GM12864 (cell line): ENCODE data around the gene GZMM.

ENCODE experiments used
- DNase-seq: peaks from one replicate; pipeline ENCODE4 v3.0.0-alpha.2; 2011; ENCODE audit warnings: low read depth
- H3K4me3 ChIP-seq: 2 replicates; pipeline ENCODE4 v1.5.1; 2011; ENCODE audit warnings: mild to moderate bottlenecking, low read depth, low read length, control low read depth
- TF ChIP-seq, protein P1 (sequence below): IDR thresholded peaks from 2 replicates; pipeline ENCODE4 v1.5.1; 2011; ENCODE audit warnings: low read depth, mild to moderate bottlenecking, moderate library complexity, low read length, control low read depth, inconsistent platforms; ENCODE audit errors: missing control alignments

Gene GZMM

DNA sequence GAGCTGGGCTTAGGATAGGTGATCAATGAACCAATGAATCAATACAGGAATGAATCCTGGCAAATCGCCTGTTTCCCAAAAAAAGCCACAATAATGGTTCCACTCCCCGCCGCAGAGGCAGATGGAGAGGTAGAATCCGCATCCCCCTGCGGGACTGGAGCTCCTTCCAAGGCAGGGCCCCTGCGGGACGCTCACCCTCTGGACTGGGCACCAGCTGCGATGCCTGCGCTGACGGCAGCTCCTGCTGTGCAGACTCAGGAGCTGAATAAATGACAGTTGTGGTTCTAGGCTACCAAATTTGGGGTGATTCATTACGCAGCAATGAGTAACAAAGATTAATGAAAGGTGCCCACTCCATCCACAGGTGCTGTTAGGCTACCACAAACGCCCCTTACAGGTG is 21.1 kb upstream of the GZMM start:
- DNase-seq, result no peak
- H3K4me3 ChIP-seq, result no peak overlapping the region
- TF ChIP-seq, protein P1, sequence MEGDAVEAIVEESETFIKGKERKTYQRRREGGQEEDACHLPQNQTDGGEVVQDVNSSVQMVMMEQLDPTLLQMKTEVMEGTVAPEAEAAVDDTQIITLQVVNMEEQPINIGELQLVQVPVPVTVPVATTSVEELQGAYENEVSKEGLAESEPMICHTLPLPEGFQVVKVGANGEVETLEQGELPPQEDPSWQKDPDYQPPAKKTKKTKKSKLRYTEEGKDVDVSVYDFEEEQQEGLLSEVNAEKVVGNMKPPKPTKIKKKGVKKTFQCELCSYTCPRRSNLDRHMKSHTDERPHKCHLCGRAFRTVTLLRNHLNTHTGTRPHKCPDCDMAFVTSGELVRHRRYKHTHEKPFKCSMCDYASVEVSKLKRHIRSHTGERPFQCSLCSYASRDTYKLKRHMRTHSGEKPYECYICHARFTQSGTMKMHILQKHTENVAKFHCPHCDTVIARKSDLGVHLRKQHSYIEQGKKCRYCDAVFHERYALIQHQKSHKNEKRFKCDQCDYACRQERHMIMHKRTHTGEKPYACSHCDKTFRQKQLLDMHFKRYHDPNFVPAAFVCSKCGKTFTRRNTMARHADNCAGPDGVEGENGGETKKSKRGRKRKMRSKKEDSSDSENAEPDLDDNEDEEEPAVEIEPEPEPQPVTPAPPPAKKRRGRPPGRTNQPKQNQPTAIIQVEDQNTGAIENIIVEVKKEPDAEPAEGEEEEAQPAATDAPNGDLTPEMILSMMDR, result no peak

GRCh38 chr19:524062-524674 is 19.7 kb upstream of the GZMM start:
- no peak for DNase-seq
- no peak overlapping the region for H3K4me3 ChIP-seq

DNA sequence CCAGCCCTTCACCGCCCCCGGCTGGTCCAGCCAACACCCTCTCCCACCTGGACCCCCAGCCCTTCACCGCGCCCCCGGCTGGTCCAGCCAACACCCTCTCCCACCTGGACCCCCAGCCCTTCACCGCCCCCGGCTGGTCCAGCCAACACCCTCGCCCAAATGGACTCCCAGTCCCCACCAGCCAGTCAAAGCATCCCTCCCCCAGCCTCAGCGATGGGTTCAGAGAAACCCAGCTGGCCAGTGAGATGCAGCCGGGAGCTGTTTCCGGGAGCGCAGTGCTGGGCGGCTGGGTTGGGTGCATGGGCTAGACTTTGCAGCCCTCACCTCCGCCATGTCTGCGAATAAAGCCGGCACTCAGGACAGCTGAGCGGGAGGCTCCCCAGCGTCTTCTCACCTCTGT is 18.8 kb upstream of the GZMM start:
- no peak for DNase-seq
- TF ChIP-seq, protein P1, result no peak
- H3K4me3 ChIP-seq, result no peak overlapping the region

More at GRCh38 chr19:524062-524674, 19.7 kb upstream of the GZMM start:
- TF ChIP-seq, protein P1, result no peak

- no peak for DNase-seq
- no peak overlapping the region for H3K4me3 ChIP-seq
- TF ChIP-seq, protein P1, result no peak
These were observed 17.9 kb upstream of the GZMM start for GRCh38 chr19:525857-526419.

GRCh38 chr19:530134-531008 is 13.5 kb upstream of the GZMM start:
- TF ChIP-seq, protein P1, result no peak
- no peak for DNase-seq
- H3K4me3 ChIP-seq, result peak overlapping the region; percentile 79

GRCh38 chr19:531009-531752 is 12.7 kb upstream of the GZMM start:
- TF ChIP-seq, protein P1, result no peak
- DNase-seq, result no peak
- peak overlapping the region; percentile 83 for H3K4me3 ChIP-seq
